VCaP (cell line): ENCODE data around the gene IL11.

Experiments used
- H3K27ac ChIP-seq: fragments of 450-650 bp; 2 replicates; pipeline ENCODE4 v1.5.1; 2017
- CTCF ChIP-seq: fragments of 450-650 bp; conservative IDR thresholded peaks from 2 replicates; pipeline ENCODE4 v1.5.1; 2017; ENCODE audit warnings: mild to moderate bottlenecking, moderate library complexity

IL11 gene

DNA sequence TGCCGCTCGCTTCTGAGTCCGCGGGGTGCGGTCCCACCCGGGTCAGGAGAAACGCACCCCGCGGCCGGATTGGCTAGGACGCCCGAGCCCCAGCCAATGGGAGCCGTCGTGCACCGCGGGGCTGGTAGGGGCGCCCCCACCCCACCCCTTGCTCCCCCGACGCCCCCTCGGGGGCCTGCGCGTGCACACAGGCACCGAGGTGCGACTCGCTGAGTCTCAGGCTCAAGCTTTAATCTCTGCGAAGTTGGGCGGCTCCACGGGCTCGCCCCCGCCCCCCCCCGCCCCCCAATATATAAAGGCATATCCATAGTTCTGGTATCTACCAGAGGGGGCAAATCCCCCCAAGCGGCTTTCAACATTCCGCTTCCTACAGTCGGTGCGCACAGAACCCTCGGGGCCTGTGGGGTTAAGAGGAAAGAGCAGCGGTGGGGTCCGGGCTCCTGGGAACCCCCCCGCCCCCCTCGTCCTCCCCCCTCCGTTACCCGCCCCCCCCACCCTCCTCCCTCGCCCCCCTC lies 15.5 kb downstream of the IL11 start, which contains the start of gene COX6B2:
TSS of gene COX6B2 (minus strand) at position 22 of the 515 bp plus-strand sequence. CDS start 198 bp downstream, outside the sequence.
- no peak for TF ChIP-seq CTCF
- no peak within 1 kb of the TSS for H3K27ac ChIP-seq

- H3K27ac ChIP-seq = no peak overlapping the region
Measured at GRCh38 chr19:55353803-55354697, 16.2 kb downstream of the IL11 start.

GRCh38 chr19:55353356-55353802 lies 16.9 kb downstream of the IL11 start:
- no peak for TF ChIP-seq CTCF
- H3K27ac ChIP-seq = no peak overlapping the region

More at GRCh38 chr19:55353803-55354697, 16.2 kb downstream of the IL11 start:
- no peak for TF ChIP-seq CTCF

DNA sequence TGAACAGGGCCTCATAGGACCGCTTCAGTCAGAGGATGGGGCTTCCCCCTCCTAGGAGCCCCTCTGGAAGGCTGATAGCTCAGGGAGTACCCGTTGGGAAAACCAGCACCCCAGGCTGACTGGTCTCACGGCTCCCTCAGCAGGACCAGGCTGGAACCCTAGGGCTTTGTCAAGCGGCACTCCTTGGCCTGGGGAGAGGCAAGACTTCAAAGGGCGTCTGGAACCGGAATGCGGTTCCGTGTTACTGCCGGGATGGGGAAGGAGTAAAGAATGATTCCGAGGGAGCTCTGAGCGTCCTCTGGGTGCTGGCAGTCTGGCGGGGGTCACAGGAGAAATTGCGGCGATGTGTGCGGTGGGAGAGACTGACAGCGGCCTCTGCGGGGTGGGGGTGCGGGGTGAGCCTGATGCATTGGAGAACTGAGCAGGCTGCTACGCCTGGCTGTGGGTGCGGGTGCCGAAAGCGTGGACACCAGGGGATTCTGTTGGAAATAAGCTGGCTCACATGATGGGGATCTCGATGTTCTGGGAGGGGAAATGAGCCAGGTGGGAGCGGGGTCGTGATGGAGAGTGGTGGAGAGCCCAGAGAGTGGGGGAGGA lies 17.6 kb downstream of the IL11 start:
- H3K27ac ChIP-seq = no peak overlapping the region
- TF ChIP-seq CTCF = no peak

GRCh38 chr19:55352040-55352439 lies 18.2 kb downstream of the IL11 start:
- TF ChIP-seq CTCF = no peak
- H3K27ac ChIP-seq = no peak overlapping the region

DNA sequence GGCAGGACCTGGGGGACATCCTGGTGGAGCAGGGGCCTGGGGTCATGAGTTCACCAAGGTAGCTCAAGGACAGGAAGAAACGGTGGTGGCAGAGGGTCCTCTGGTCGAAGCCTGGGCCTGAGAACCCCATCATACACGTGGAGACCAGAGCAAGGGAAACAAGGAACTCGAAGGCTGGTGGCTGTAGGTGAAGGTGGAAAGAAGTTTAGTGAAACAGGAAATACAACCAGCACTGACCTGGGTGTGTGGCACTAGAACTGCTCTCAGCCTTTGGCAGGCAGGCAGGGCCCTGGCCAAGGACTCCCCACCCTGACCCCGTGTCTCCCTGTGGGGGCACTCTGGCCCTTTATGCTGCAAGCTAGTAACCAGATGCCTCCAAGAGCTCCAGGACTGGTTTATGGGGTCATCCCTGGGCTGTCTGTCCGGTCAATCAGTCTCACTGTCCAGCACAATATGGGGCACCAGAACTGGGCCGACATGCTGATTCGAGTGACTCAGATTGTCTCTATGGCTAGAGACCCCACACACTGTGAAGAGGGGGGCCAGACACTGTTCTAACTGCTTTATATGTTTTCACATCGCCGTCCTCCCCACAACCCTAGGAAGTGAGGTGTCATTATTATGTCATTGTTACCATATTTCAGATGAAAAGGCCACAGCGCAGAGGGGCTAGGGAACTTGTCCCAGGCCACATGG lies 19.5 kb downstream of the IL11 start:
- H3K27ac ChIP-seq = no peak overlapping the region
- TF ChIP-seq CTCF = no peak
